Heart right ventricle (tissue), 16 donors: ENCODE results near the gene NEK10. TPM values are rescaled to one million over a fixed set of nuclear protein-coding genes. Genes with fewer than 3 reads are reported as not detected.

Source experiments
- ATAC-seq, 8 donors: fragments of 200-7000 bp; cut with Tn5 transposase; one replicate each; pipeline ENCODE4 v1.9.1; 2020; ENCODE audit warnings: mild to moderate bottlenecking in 8 of 8, moderate library complexity in 8 of 8, moderate number of reproducible peaks in 1 of 8
- DNase-seq, 2 donors: peaks; one replicate each; pipeline ENCODE4 v3.0.0-alpha.2; 2020
- H3K27ac ChIP-seq, 10 donors: fragments of 200-600 bp; sonication (generic) in 2 of 10; one replicate each; pipeline versions ENCODE4 v1.5.0 to v1.8.0; 2020 to 2022; ENCODE audit warnings: mild to moderate bottlenecking in 3 of 10
- H3K27me3 ChIP-seq, 7 donors: fragments of 200-600 bp; one replicate each; pipeline ENCODE4 v1.8.0; 2021 to 2022; ENCODE audit warnings: mild to moderate bottlenecking in 2 of 7
- H3K36me3 ChIP-seq, 9 donors: fragments of 200-600 bp; sonication (generic) in 1 of 9; one replicate each; pipeline versions ENCODE4 v1.5.0 to v1.8.0; 2020 to 2022; ENCODE audit warnings: mild to moderate bottlenecking in 2 of 9
- H3K4me1 ChIP-seq, 9 donors: fragments of 200-600 bp; sonication (generic) in 1 of 9; one replicate each; pipeline versions ENCODE4 v1.5.0 to v1.8.0; 2020 to 2022; ENCODE audit warnings: mild to moderate bottlenecking in 4 of 9
- H3K4me3 ChIP-seq, 10 donors: fragments of 200-600 bp; sonication (generic) in 2 of 10; one replicate each; pipeline versions ENCODE4 v1.5.0 to v1.8.0; 2020 to 2022; ENCODE audit warnings: mild to moderate bottlenecking in 7 of 10, moderate library complexity in 2 of 10
- H3K9me3 ChIP-seq, 11 donors: fragments of 200-600 bp in 10 of 11; sonication (generic) in 2 of 11; one replicate each; pipeline versions ENCODE4 v1.5.0 to v1.8.0; 2013 to 2022; ENCODE audit warnings: mild to moderate bottlenecking in 2 of 11, control low read depth in 1 of 11, moderate library complexity in 1 of 11
- WGBS, 2 donors: extraction: QIAGEN DNeasy Blood & Tissue Kit; methylation state at CpG; one replicate each; pipeline ENCODE4 v1.1.7; 2013; ENCODE audit warnings: inconsistent platforms in 1 of 2; 5-methylcytosine and 5-hydroxymethylcytosine counted together
- intact Hi-C, 10 donors: fragments of 100-400 bp; cut with DNase I; formaldehyde crosslinking; loops; one replicate each; pipeline versions ENCODE4 v1.11.1 to v1.14.2; 2022
- polyA plus RNA-seq, 2 donors: library from polyadenylated mRNA; stranded (reverse); fragments of 200-250 nt; gene quantifications; one replicate each; pipeline ENCODE4 v1.2.3, GENCODE V29; 2013
- total RNA-seq, 10 donors: library from RNA; stranded (reverse); fragmentation: NEBNext Ultra II Directional in 3 of 10; extraction: Animal tissue kit (Norgen Biotek cat#: 25700) in 3 of 10; gene quantifications; one replicate each; pipeline versions ENCODE4 v1.2.1 to v1.2.4, GENCODE V29; 2021 to 2023
- TF ChIP-seq, protein P1 (sequence below), 9 donors: fragments of 200-600 bp; sonication (generic) in 2 of 9; IDR thresholded peaks; one replicate each; pipeline versions ENCODE4 v1.5.0 to v1.8.0; 2021 to 2022; ENCODE audit warnings: antibody characterized with exemption in 9 of 9, mild to moderate bottlenecking in 5 of 9, moderate library complexity in 1 of 9
- donor health status: Arrhythmogenic right ventricular cardiomyopathy.
- donor health status: ischemic (EF 13 %, LVEDD 7.1; RV severe dilation, severe dysfunction).
- donor health status: healthy with polysubstance abuse.
- donor health status: DM: no; HTN: yes; CAD: no.
- donor health status: DM: no; HTN: no; CAD: no.
- donor health status: ischemic (EF 25% LVEDD 6.9; RV normal size, moderate dysfunction).
- donor health status: ischemic (EF 25% LVEDD 5.7; RV mildly dilated, moderate dysfunction).
- donor health status: healthy.
- donor health status: DM: yes; HTN: yes; CAD: no.
- donor health status: Ischemic cardiomyopathy.
- donor health status: ischemic (EF 35%, LVEDD 5.7; RV mildly dilated, moderate dysfunction).
- donor health status: nonischemic (EF 11% LVEDD 7.7; RV severe dilation, severe dysfunction).
- donor health status: DM: yes; HTN: yes; CAD: no.
- donor health status: PGD.
- donor health status: ischemic (EF 29% LVEDD 5.4; RV normal size, mild dysfunction).
- donor health status: nonischemic (EF 23%, LVEDD 6.1; RV moderate dilation, normal function).

NEK10 gene
- total and polyA plus RNA-seq, 12 donors, result 0.36 to 17.5 (median 7.8) TPM

DNA sequence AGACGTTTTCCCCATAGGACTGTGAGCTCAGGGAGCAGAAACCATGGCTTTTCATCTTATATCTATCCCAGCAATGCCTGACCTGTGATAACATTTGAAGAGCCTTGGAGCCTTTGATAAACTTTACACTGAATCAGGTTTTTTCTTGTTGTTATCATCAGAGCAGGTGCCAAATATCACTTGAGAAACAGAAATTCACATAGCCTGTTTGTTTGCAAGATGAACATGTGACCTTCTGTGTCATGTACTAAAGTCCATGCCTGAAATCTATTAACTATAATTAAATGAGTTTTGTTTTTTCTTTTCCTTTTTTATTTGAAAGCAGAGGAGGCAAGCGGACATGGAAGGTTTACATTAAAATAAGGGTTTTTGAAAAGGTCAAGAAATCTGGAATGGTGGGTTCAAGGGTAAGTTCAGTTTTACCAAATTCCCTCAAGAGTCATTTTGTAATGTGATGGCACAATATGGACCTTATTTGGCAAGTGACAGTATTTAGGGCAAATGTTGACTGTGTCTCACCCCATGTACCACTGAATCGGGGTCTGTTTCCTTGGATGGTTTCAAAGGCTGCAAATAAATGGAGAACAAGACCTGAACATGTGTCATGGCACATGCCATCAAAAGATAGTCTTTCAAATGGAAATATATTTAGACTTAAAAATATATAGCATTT, 90.7 kb downstream of the NEK10 start:
- H3K4me1 ChIP-seq, result peaks cover 0 to 10% (median 0%) of the 10 kb centered on the region in 9 donors
- TF ChIP-seq, protein P1, sequence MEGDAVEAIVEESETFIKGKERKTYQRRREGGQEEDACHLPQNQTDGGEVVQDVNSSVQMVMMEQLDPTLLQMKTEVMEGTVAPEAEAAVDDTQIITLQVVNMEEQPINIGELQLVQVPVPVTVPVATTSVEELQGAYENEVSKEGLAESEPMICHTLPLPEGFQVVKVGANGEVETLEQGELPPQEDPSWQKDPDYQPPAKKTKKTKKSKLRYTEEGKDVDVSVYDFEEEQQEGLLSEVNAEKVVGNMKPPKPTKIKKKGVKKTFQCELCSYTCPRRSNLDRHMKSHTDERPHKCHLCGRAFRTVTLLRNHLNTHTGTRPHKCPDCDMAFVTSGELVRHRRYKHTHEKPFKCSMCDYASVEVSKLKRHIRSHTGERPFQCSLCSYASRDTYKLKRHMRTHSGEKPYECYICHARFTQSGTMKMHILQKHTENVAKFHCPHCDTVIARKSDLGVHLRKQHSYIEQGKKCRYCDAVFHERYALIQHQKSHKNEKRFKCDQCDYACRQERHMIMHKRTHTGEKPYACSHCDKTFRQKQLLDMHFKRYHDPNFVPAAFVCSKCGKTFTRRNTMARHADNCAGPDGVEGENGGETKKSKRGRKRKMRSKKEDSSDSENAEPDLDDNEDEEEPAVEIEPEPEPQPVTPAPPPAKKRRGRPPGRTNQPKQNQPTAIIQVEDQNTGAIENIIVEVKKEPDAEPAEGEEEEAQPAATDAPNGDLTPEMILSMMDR (IDR thresholded peaks at IDR 0.05), result no peak
- DNase-seq (no peak), ATAC-seq (peak in 1 of 8 donors; percentile 19)
- no peak overlapping the region for H3K4me3 ChIP-seq
- intact Hi-C loops, result loop anchor here in 6 of 10 donors (2.0 to 10.0 kb wide), 3 partner anchors 144 to 146 kb away; no protein-coding TSS in a partner anchor
- no peaks in the 10 kb centered on the region for H3K9me3 ChIP-seq
- 65 to 81% methylated on average over 3 of the region's 3 CpGs for WGBS, 2 donors
- no peak overlapping the region for H3K27ac ChIP-seq
- H3K36me3 ChIP-seq, result no peaks in the 10 kb centered on the region
- no peaks in the 10 kb centered on the region for H3K27me3 ChIP-seq

DNA sequence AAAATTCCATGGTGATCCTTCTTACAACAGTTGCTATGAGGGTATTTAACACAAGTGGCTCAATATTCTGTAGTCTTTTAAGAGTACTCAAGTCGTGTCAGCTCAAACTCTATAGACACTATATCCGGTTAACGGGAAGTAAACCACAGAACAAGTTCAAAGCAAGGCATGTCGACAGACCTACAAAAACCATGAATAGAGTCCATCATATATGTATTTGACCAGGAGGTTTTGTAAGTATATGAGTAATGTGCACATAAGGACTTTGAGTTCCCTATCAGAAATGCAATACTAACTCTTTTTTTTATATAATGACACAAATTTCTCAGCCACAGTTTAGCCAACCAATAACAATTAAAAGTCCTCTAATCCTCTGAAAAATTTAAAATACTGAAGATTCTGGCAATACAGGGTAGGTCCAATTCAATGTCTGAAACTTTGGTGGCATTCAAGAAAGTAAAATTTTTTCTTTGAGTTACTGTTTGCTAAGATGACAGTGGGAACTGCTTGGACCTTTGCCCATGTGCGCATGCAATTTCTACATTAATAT, 93.7 kb downstream of the NEK10 start:
- intact Hi-C loops, result loop anchor here in 5 of 10 donors (5.0 to 10.0 kb wide), 2 partner anchors 141 to 143 kb away; no protein-coding TSS in a partner anchor
- WGBS, 2 donors, result 94% methylated on average over 5 of the region's 5 CpGs
- DNase-seq (no peak), ATAC-seq (no peak)
- no peak overlapping the region for H3K27ac ChIP-seq
- H3K27me3 ChIP-seq, result no peaks in the 10 kb centered on the region
- H3K4me1 ChIP-seq, result peaks cover 0 to 10% (median 0%) of the 10 kb centered on the region in 9 donors
- H3K36me3 ChIP-seq, result no peaks in the 10 kb centered on the region
- TF ChIP-seq, protein P1 (IDR thresholded peaks at IDR 0.05), result no peak
- H3K4me3 ChIP-seq, result no peak overlapping the region
- no peaks in the 10 kb centered on the region for H3K9me3 ChIP-seq

- Histone ChIP-seq H3K27me3 (no peaks in the 10 kb centered on the region), H3K4me3 (no peak overlapping the region), H3K27ac (no peak overlapping the region), H3K36me3 (no peaks in the 10 kb centered on the region), H3K9me3 (peaks cover 0 to 3% (median 0%) of the 10 kb centered on the region in 11 donors), H3K4me1 (no peaks in the 10 kb centered on the region)
- ATAC-seq (no peak), DNase-seq (no peak)
- intact Hi-C loops, result loop anchor here in 3 of 10 donors (10.0 kb wide), 1 partner anchor 137 kb away; no protein-coding TSS in a partner anchor
- TF ChIP-seq, protein P1 (IDR thresholded peaks at IDR 0.05), result no peak
These were observed 97.3 kb downstream of the NEK10 start for GRCh38 chr3:27271890-27272289.

- ATAC-seq, result no peak
- H3K4me1 ChIP-seq, result no peaks in the 10 kb centered on the region
- 69 to 98% methylated on average over 1 of the region's 1 CpG for WGBS, 2 donors
These were observed 114.3 kb downstream of the NEK10 start for GRCh38 chr3:27254896-27255295.

More at GRCh38 chr3:27254896-27255295, 114.3 kb downstream of the NEK10 start:
- Histone ChIP-seq H3K36me3 (no peaks in the 10 kb centered on the region), H3K9me3 (peaks cover 0 to 10% (median 0%) of the 10 kb centered on the region in 11 donors), H3K4me3 (no peak overlapping the region), H3K27me3 (no peaks in the 10 kb centered on the region), H3K27ac (no peak overlapping the region)
- TF ChIP-seq, protein P1 (IDR thresholded peaks at IDR 0.05), result no peak
- no peak for DNase-seq
- intact Hi-C loops, result loop anchor here in 3 of 10 donors (1.0 to 5.0 kb wide), 3 partner anchors 118 to 121 kb away; no protein-coding TSS in a partner anchor
